ENCODE results near the gene GLRA2.
"Not testable (repeated sequence)": the region's sequence is repeated elsewhere in the genome, so short reads cannot be mapped to it uniquely, and the experiment has no call there.

GLRA2 gene

GRCh38 chrX:14591976-14592375 lies 62.6 kb downstream of the GLRA2 start:
- DNase-seq (ENCODE audit: low read depth), result no peak

- DNase-seq (ENCODE audit: low read depth), result no peak
Observed at GRCh38 chrX:14594521-14594920, 65.2 kb downstream of the GLRA2 start.

GRCh38 chrX:14598330-14598729 lies 69.0 kb downstream of the GLRA2 start:
- DNase-seq (ENCODE audit: low read depth), result no peak

DNA sequence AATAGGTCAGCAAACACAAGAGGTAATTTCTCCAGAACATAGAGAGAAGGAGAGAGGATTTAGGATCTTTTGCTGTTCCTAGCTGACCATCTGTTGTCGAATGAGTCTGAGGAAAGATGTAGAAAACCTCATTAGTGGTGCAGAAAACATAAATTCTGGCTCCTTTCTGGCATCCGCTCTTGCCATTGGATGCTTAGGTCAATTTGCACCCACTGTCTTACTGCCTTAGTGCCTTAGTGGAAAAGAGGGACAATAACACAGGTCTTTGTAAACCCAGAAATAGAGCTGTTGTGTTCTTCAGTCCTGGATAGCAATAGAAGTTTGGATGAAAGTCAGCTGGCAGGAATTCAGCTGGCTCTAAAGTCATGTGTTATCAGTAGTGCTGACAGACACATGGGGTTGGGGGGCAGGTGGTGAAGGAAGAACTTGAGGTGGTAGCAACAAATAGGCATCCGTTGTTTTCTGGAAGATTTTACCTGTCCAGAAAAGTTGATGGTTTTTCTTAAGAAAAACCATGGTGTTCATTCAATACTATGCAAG lies 78.2 kb downstream of the GLRA2 start:
- no peak for DNase-seq (ENCODE audit: low read depth)

DNA sequence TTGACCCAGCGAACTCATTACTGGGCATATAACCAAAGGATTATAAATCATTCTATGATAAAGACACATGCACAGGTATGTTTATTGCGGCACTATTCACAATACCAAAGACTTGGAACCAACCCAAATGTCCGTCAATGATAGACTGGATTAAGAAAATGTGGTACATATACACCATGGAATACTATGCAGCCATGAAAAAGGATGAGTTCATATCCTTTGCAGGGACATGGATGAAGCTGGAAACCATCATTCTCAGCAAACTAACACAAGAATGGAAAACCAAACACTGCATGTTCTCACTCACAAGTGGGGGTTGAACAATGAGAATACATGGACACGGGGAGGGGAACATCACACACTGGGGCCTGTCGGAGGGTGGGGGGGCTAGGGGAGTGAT lies 83.1 kb downstream of the GLRA2 start:
- DNase-seq (ENCODE audit: low read depth), result not testable (repeated sequence)

DNA sequence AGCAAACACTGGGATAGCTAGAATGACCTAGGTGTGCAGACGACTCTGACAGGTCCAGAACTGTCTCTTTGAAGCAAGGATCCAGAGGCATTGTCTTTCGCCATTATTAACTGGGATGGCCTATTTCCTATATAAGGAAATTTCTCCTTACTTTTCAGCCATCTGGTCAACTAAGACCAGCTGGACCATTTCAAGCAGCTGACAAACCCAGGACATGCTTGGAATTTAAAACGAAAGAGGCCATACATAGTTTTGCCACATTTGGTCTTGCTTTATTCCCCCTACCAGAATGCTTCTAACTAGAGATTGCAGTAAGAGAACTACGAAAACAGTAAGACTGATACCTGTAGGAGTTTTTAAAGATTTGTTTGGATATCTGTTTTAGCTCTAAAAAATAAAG lies 87.0 kb downstream of the GLRA2 start:
- DNase-seq (ENCODE audit: low read depth), result no peak

DNA sequence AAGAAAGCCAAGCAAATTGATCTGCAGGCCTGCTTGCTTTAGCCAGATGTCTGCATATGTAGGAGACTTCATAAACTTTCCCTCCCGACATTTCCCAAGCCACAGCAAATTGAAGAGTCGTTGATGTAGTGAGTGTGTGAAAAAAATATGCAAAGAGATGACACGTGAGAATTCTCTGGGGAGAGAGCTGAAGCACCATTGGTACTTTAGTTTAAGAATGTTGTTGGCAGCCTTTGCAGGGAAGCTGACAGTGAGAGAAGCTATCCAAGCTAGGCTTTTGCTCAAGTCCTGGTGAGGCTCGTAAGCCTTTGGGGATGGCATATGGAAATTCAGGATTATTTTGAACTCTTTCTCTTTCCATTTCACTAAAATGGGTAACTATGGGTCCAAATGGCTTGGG lies 87.5 kb downstream of the GLRA2 start:
- DNase-seq (ENCODE audit: low read depth), result no peak

GRCh38 chrX:14618177-14618965 lies 89.0 kb downstream of the GLRA2 start:
- no peak for DNase-seq (ENCODE audit: low read depth)

GRCh38 chrX:14630733-14631132 lies 101.4 kb downstream of the GLRA2 start:
- no peak for DNase-seq (ENCODE audit: low read depth)

- DNase-seq (ENCODE audit: low read depth), result no peak
Observed at GRCh38 chrX:14641681-14642655, 112.6 kb downstream of the GLRA2 start.

DNA sequence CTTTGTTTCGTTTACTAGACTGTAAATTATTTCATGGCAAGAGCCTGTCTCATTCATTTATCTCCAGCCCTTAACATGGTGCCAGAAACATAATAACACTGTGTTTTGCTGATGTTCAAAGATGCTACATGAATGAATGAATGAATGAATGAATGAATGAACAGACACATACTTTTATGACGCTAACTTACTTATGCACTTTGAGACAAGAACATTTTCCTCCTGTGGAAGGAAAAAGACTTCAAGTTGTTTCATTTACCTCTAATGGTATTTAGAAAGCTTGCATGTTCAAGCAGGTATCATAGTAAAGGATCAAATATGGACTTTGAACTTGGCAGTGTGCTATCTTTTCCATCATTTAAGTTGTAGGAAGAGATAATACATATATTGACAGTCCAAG lies 131.6 kb downstream of the GLRA2 start:
- no peak for DNase-seq (ENCODE audit: low read depth)

GRCh38 chrX:14670819-14671218 lies 141.5 kb downstream of the GLRA2 start:
- no peak for DNase-seq (ENCODE audit: low read depth)

DNA sequence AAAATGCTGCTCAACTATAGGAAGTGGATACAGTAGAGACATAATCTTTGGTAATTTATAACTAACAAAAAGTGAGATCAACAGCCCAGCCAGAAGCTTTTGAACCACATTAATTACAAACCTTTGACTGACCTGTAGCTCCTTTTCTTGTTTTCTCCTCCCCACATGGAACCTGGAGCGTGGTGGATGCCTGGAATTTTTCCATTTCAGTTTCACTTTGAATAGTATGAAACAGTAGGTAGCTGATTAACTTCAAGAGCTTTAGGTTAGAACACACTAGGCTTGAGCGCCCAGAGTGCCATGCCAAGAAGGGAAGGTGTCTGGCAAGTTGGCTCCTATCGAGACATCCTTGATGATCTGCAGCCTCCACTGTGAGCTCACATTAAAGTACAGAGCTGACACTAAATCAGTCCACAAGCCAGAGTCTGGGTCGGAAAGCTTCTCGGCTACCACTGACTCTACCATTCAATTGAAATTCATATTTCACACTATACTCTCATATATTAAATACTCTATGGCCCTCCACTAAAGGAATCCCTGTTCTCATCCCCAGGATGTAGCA lies 143.4 kb downstream of the GLRA2 start:
- DNase-seq (ENCODE audit: low read depth), result no peak

DNA sequence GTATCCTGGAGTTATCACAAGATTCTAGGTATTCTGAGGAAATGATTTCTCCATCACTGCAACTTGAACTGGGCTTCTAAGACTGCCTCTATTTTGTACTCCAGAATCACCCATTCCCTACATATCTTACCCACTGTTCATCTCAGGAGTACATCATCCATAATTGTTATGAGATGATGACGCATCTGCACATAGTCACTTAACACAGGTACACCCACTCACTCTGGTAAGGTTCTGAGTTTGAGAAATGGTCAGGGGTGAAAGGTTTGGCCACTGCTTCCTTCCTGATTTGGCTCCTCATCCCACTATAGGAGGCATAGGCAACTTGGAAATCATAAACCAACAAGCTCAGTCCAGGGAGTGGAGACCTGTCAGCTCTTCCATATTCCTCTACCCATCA lies 143.9 kb downstream of the GLRA2 start:
- no peak for DNase-seq (ENCODE audit: low read depth)

DNA sequence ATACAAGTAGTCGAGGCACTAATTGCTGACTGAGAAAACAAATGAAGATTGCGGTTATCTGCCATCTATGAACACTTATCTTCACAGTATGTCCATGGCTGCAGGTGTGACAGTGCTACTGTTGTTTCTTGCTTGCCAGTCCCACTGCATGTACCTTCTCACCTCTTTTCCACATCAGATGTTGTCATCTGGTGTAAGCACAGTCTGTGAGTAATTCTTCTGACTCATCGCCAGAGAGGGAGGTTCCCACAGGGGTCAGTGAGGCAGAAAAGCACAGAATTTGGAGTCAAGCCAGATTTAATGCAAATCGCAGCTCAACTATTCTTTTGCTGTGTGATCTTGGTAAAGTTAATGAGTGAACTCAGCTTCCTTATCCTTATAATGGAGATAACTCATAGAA lies 144.4 kb downstream of the GLRA2 start:
- DNase-seq (ENCODE audit: low read depth), result no peak

DNA sequence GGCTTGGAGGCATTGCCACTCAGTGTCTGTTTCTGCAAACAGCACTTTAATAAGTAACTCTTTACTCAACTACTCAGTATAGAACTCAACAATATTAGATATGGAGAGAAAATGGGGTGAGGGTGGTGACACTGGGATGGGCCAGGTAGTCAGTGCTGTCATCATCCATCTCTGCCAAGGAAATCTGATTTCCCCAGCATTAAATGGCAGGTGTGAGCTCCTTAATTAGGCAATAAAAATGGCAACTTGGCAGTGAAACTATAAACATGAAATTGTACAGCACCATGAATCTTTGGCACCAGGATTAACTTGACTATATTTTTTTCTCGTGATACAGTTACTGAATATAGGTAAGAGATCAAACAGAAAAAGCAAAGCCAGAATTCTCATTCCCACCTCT lies 146.2 kb downstream of the GLRA2 start:
- DNase-seq (ENCODE audit: low read depth), result no peak

- DNase-seq (ENCODE audit: low read depth), result no peak
Observed at GRCh38 chrX:14676431-14676830, 147.1 kb downstream of the GLRA2 start.

DNA sequence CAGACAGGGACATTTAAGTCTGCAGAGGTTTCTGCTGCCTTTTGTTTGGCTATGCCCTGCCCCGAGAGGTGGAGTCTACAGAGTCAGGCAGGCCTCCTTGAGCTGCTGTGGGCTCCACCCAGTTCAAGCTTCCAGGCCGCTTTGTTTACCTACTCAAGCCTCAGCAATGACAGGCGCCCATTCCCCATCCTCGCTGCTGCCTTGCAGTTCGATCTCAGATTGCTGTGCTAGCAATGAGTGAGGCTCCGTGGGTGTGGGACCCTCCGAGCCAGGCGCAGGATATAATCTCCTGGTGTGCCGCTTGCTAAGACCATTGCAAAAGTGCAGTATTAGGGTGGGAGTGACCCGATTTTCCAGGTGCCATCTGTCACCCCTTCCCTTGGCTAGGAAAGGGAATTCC lies 159.0 kb downstream of the GLRA2 start:
- not testable (repeated sequence) for DNase-seq (ENCODE audit: low read depth)

- DNase-seq (ENCODE audit: low read depth), result no peak
Observed at GRCh38 chrX:14690553-14690952, 161.2 kb downstream of the GLRA2 start.

- DNase-seq (ENCODE audit: low read depth), result no peak
Observed at GRCh38 chrX:14694611-14695010, 165.3 kb downstream of the GLRA2 start.

- DNase-seq (ENCODE audit: low read depth), result no peak
Observed at GRCh38 chrX:14697451-14697850, 168.1 kb downstream of the GLRA2 start.

- no peak for DNase-seq (ENCODE audit: low read depth)
Observed at GRCh38 chrX:14698790-14699189, 169.5 kb downstream of the GLRA2 start.

DNA sequence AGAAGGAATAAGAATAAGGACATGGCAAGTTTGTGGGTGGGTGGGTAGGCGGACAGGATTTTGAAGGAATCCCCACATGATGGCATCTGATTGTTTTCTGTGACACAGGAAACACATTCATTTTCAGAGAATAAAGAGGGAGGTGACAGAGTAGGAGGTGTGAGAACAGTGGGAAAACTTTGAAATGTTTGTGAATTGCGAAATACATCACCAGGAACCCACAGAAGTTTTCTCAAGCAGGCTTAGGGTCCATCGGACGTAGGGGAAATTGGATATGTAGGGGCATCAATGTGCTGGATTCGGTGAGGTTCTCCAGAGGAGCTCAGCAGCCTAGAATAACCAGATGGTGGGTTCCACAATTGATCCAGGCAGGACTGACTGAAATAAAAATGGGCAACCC lies 171.6 kb downstream of the GLRA2 start:
- DNase-seq (ENCODE audit: low read depth), result no peak
